Right atrium auricular region (tissue), 2 donors: ENCODE results near the gene NKX1-1. TPM values are rescaled to one million over a fixed set of nuclear protein-coding genes. Genes with fewer than 3 reads are reported as not detected.

Experiments
- DNase-seq: peaks from one replicate; pipeline ENCODE4 v3.0.0-alpha.2; 2019; ENCODE audit warnings: low spot score
- H3K27ac ChIP-seq, 2 donors: fragments of 200-600 bp; sonication (generic); 1 replicate in 1 of 2; 2 replicates in 1 of 2; pipeline ENCODE4 v1.5.1; 2016 to 2019
- H3K27me3 ChIP-seq, 2 donors: fragments of 200-600 bp; sonication (generic); one replicate each; pipeline versions ENCODE4 v1.5.1 to v1.6.0; 2017 to 2019
- H3K36me3 ChIP-seq: fragments of 200-600 bp; sonication (generic); one replicate; pipeline ENCODE4 v1.5.1; 2016
- H3K4me1 ChIP-seq, 2 donors: fragments of 200-600 bp; sonication (generic); one replicate each; pipeline versions ENCODE4 v1.5.1 to v1.6.0; 2017 to 2019
- H3K4me3 ChIP-seq, 2 donors: fragments of 200-600 bp; sonication (generic); 1 replicate in 1 of 2; 2 replicates in 1 of 2; pipeline ENCODE4 v1.5.1; 2017 to 2019; ENCODE audit warnings: mild to moderate bottlenecking in 1 of 2, moderate library complexity in 1 of 2
- H3K9me3 ChIP-seq, 2 donors: fragments of 200-600 bp; sonication (generic); one replicate each; pipeline ENCODE4 v1.5.1; 2019
- CTCF ChIP-seq, 2 donors: fragments of 200-600 bp; sonication (generic); IDR thresholded peaks; one replicate each; pipeline ENCODE4 v1.5.1; 2019; ENCODE audit warnings: antibody characterized with exemption in 2 of 2
- total RNA-seq, 2 donors: library from RNA; depleted of rRNA; stranded (reverse); fragments of >200 nt; gene quantifications; one replicate each; pipeline ENCODE4 v1.1.0, GENCODE V29; 2016

Gene NKX1-1
- total RNA-seq, 2 donors from 2014 or later, result not detected

- no peak for DNase-seq
- Histone ChIP-seq H3K27ac (no peak overlapping the region), H3K4me3 (no peak overlapping the region), H3K4me1 (peaks cover 0 to 10% of the 10 kb centered on the region in 2 donors), H3K9me3 (no peaks in the 10 kb centered on the region), H3K27me3 (no peaks in the 10 kb centered on the region), H3K36me3 (no peaks in the 10 kb centered on the region)
- no peak for TF ChIP-seq CTCF (IDR thresholded peaks at IDR 0.05)
These were observed 50.9 kb downstream of the NKX1-1 start for GRCh38 chr4:1355378-1355777.

- Histone ChIP-seq H3K4me3 (no peak overlapping the region), H3K9me3 (no peaks in the 10 kb centered on the region), H3K27ac (no peak overlapping the region), H3K4me1 (peaks cover 0 to 10% of the 10 kb centered on the region in 2 donors), H3K36me3 (no peaks in the 10 kb centered on the region), H3K27me3 (no peaks in the 10 kb centered on the region)
- no peak for TF ChIP-seq CTCF (IDR thresholded peaks at IDR 0.05)
- DNase-seq, result no peak
These were observed 51.3 kb downstream of the NKX1-1 start for GRCh38 chr4:1354983-1355275.

- H3K9me3 ChIP-seq, result no peaks in the 10 kb centered on the region
These were observed 51.9 kb downstream of the NKX1-1 start for GRCh38 chr4:1354136-1354982.

GRCh38 chr4:1353186-1354055, 52.8 kb downstream of the NKX1-1 start:
- Histone ChIP-seq H3K9me3 (no peaks in the 10 kb centered on the region), H3K27ac (no peak overlapping the region), H3K4me1 (peaks cover 0 to 13% of the 10 kb centered on the region in 2 donors), H3K4me3 (no peak overlapping the region), H3K36me3 (peaks cover 3% of the 10 kb centered on the region), H3K27me3 (no peaks in the 10 kb centered on the region)
- no peak for DNase-seq
- TF ChIP-seq CTCF (IDR thresholded peaks at IDR 0.05), result no peak

More at GRCh38 chr4:1354136-1354982, 51.9 kb downstream of the NKX1-1 start:
- no peak for DNase-seq
- Histone ChIP-seq H3K27ac (no peak overlapping the region), H3K36me3 (peaks cover 3% of the 10 kb centered on the region), H3K27me3 (no peaks in the 10 kb centered on the region), H3K4me3 (no peak overlapping the region), H3K4me1 (peaks cover 0 to 10% of the 10 kb centered on the region in 2 donors)
- no peak for TF ChIP-seq CTCF (IDR thresholded peaks at IDR 0.05)

Other genes with a start within 250 kb of the NKX1-1 start
- gene SPON2, start 233.9 kb downstream of the NKX1-1 start, total RNA-seq, result 10 to 100 TPM; 13.0 to 20.8 TPM
- 100 to 1,000 TPM; 104 to 140 TPM for gene CTBP1, start 157.3 kb downstream of the NKX1-1 start, total RNA-seq
- gene MAEA, start 116.6 kb downstream of the NKX1-1 start, total RNA-seq, result 10 to 100 TPM; 46.0 to 51.7 TPM
- gene UVSSA, start 59.2 kb downstream of the NKX1-1 start, total RNA-seq, result 1 to 10 TPM; 4.4 to 7.5 TPM